Tibial nerve (tissue), 4 donors: Measurements from ENCODE around the gene LGI4. TPM values are rescaled to one million over a fixed set of nuclear protein-coding genes. Genes with fewer than 3 reads are reported as not detected.

Experiments used
- DNase-seq, 2 donors: peaks; one replicate each; pipeline ENCODE4 v3.0.0-alpha.2; 2019; ENCODE audit warnings: low spot score in 2 of 2
- H3K27ac ChIP-seq, 4 donors: fragments of 200-600 bp; sonication (generic) in 3 of 4; one replicate each; pipeline ENCODE4 v1.5.1; 2017 to 2019; ENCODE audit warnings: mild to moderate bottlenecking in 1 of 4
- H3K27me3 ChIP-seq, 2 donors: fragments of 200-600 bp; sonication (generic) in 1 of 2; one replicate each; pipeline versions ENCODE4 v1.5.1 to v1.6.0; 2017 to 2019
- H3K36me3 ChIP-seq, 3 donors: fragments of 200-600 bp; sonication (generic); one replicate each; pipeline ENCODE4 v1.5.1; 2018 to 2019
- H3K4me1 ChIP-seq, 4 donors: fragments of 200-600 bp; sonication (generic) in 3 of 4; one replicate each; pipeline ENCODE4 v1.5.1; 2017 to 2019
- H3K4me3 ChIP-seq, 4 donors: fragments of 200-600 bp; sonication (generic) in 3 of 4; one replicate each; pipeline ENCODE4 v1.5.1; 2017 to 2019; ENCODE audit warnings: mild to moderate bottlenecking in 1 of 4, moderate library complexity in 1 of 4
- H3K9me3 ChIP-seq, 4 donors: fragments of 200-600 bp; sonication (generic) in 3 of 4; one replicate each; pipeline ENCODE4 v1.5.1; 2017 to 2019
- EP300 ChIP-seq, 2 donors: sonication (generic); formaldehyde crosslinking; IDR thresholded peaks; one replicate each; pipeline ENCODE4 v1.6.1; 2017; ENCODE audit warnings: antibody characterized with exemption in 2 of 2, mild to moderate bottlenecking in 1 of 2
- POLR2A ChIP-seq, 2 donors: fragments of 450-650 bp; IDR thresholded peaks; one replicate each; pipeline ENCODE4 v1.6.1; 2017; ENCODE audit warnings: antibody characterized with exemption in 2 of 2, mild to moderate bottlenecking in 2 of 2, moderate library complexity in 2 of 2
- WGBS, 2 donors: methylation state at CpG; one replicate each; pipeline ENCODE4 v1.1.5; 2018; 5-methylcytosine and 5-hydroxymethylcytosine counted together
- total RNA-seq, 4 donors: library from RNA; depleted of rRNA; stranded (reverse); fragments of >200 nt; gene quantifications; one replicate each; pipeline ENCODE4 v1.1.0, GENCODE V29; 2016
- TF ChIP-seq, protein P1 (sequence below), 5 experiments: fragments of 200-600 bp in 3 of 5; fragments of 450-650 bp in 2 of 5; sonication (generic) in 3 of 5; IDR thresholded peaks; one replicate each; pipeline ENCODE4 v1.5.1; 2016 to 2019; ENCODE audit warnings: antibody characterized with exemption in 5 of 5, mild to moderate bottlenecking in 3 of 5, moderate library complexity in 2 of 5

LGI4 gene
- 100 to 1,000 TPM; 207 to 323 (median 302) TPM for total RNA-seq

- H3K4me3 ChIP-seq = peak within 1 kb of the TSS; percentile 40 to 62 (median 50)
- whole genome bisulfite sequencing, 2 donors = 8 to 27% methylated on average over 12 to 15 of the region's 15 CpGs
- no peaks in the 10 kb centered on the region for H3K27me3 ChIP-seq
- peaks cover 0 to 54% (median 26%) of the 10 kb centered on the region in 4 donors for H3K4me1 ChIP-seq
- H3K27ac ChIP-seq = peak within 1 kb of the TSS; percentile 88 to 99 (median 96)
- peaks cover 0 to 21% (median 0%) of the 10 kb centered on the region in 3 donors for H3K36me3 ChIP-seq
- no peaks in the 10 kb centered on the region for H3K9me3 ChIP-seq
- DNase-seq = peak in 1 of 2 donors; percentile 43
- TF ChIP-seq POLR2A (IDR thresholded peaks at IDR 0.05) (no peak), EP300 (IDR thresholded peaks at IDR 0.05) (no peak)
- TF ChIP-seq, protein P1, sequence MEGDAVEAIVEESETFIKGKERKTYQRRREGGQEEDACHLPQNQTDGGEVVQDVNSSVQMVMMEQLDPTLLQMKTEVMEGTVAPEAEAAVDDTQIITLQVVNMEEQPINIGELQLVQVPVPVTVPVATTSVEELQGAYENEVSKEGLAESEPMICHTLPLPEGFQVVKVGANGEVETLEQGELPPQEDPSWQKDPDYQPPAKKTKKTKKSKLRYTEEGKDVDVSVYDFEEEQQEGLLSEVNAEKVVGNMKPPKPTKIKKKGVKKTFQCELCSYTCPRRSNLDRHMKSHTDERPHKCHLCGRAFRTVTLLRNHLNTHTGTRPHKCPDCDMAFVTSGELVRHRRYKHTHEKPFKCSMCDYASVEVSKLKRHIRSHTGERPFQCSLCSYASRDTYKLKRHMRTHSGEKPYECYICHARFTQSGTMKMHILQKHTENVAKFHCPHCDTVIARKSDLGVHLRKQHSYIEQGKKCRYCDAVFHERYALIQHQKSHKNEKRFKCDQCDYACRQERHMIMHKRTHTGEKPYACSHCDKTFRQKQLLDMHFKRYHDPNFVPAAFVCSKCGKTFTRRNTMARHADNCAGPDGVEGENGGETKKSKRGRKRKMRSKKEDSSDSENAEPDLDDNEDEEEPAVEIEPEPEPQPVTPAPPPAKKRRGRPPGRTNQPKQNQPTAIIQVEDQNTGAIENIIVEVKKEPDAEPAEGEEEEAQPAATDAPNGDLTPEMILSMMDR (IDR thresholded peaks at IDR 0.05) = no peak
Observed at GRCh38 chr19:35134601-35135242, at the start of gene LGI4. LGI4 (minus strand) TSS chr19:35135059; CDS start chr19:35134680, 379 bp downstream.

DNA sequence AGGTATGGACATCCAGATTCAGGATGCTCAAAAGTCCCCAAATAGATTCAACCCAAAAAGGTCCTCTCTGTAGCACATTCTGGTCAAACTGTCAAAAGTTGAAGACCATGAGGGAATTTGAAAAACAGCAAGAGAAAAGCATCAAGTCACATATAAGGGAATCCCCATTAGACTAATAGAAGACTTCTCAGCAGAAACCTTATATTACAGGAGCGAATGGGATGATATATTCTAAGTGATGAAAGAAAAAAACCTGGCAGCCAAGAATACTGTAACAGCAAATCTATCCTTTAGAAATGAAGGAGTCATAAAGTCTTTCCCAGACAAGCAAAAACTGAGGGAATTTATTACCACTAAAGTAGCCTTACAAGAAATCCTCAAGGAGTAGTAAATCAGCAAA, 49.4 kb upstream of the LGI4 start:
- TF ChIP-seq, protein P1 (IDR thresholded peaks at IDR 0.05) = no peak
- no peak for TF ChIP-seq POLR2A (IDR thresholded peaks at IDR 0.05)
- TF ChIP-seq EP300 (IDR thresholded peaks at IDR 0.05) = no peak
- Histone ChIP-seq H3K36me3 (no peaks in the 10 kb centered on the region), H3K27ac (no peak overlapping the region), H3K27me3 (no peaks in the 10 kb centered on the region), H3K9me3 (peaks cover 0 to 31% (median 0%) of the 10 kb centered on the region in 4 donors), H3K4me3 (no peak overlapping the region), H3K4me1 (no peaks in the 10 kb centered on the region)
- DNase-seq = no peak
- WGBS, 2 donors = 84 to 93% methylated on average over 1 of the region's 1 CpG

- WGBS, 2 donors = 85 to 89% methylated on average over 1 of the region's 1 CpG
- no peak for TF ChIP-seq POLR2A (IDR thresholded peaks at IDR 0.05)
- TF ChIP-seq, protein P1 (IDR thresholded peaks at IDR 0.05) = no peak
Observed at GRCh38 chr19:35181387-35181786, 46.5 kb upstream of the LGI4 start.

GRCh38 chr19:35179830-35180229, 45.0 kb upstream of the LGI4 start:
- WGBS, 2 donors = 75 to 80% methylated on average over 3 of the region's 3 CpGs
- H3K4me1 ChIP-seq = peaks cover 0 to 3% (median 0%) of the 10 kb centered on the region in 4 donors
- H3K9me3 ChIP-seq = peaks cover 0 to 28% (median 0%) of the 10 kb centered on the region in 4 donors
- H3K36me3 ChIP-seq = no peaks in the 10 kb centered on the region
- no peak overlapping the region for H3K27ac ChIP-seq
- no peak overlapping the region for H3K4me3 ChIP-seq
- H3K27me3 ChIP-seq = no peaks in the 10 kb centered on the region
- no peak for TF ChIP-seq POLR2A (IDR thresholded peaks at IDR 0.05)
- TF ChIP-seq, protein P1 (IDR thresholded peaks at IDR 0.05) = no peak
- no peak for TF ChIP-seq EP300 (IDR thresholded peaks at IDR 0.05)
- DNase-seq = no peak

More at GRCh38 chr19:35181387-35181786, 46.5 kb upstream of the LGI4 start:
- no peaks in the 10 kb centered on the region for H3K27me3 ChIP-seq
- H3K4me1 ChIP-seq = no peaks in the 10 kb centered on the region
- H3K9me3 ChIP-seq = peaks cover 0 to 31% (median 0%) of the 10 kb centered on the region in 4 donors
- no peak overlapping the region for H3K4me3 ChIP-seq
- no peak overlapping the region for H3K27ac ChIP-seq
- DNase-seq = no peak
- H3K36me3 ChIP-seq = no peaks in the 10 kb centered on the region

DNA sequence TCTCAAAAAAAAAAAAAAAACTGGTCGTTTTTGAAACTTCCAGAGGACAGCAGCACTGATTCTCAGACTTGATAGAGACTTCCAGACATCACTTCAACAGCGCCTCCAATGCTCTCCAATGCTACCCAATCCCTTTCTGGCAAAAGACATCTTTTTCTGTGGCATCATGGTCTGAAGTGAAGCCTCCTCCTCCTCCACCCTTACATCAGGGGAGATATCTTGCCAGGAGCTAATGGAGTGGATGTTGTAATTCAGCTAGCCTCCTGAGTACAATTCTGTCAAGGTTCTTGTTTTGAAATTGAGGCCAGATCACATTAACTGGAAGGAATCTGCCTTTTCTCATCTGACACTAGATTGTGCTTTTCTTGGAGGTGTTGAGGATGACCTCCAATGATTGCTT, 43.8 kb upstream of the LGI4 start:
- no peak for TF ChIP-seq POLR2A (IDR thresholded peaks at IDR 0.05)
- TF ChIP-seq EP300 (IDR thresholded peaks at IDR 0.05) = peak in 1 of 2 donors; percentile 65
- TF ChIP-seq, protein P1 (IDR thresholded peaks at IDR 0.05) = no peak
- H3K27ac ChIP-seq = no peak overlapping the region
- no peaks in the 10 kb centered on the region for H3K36me3 ChIP-seq
- H3K4me3 ChIP-seq = no peak overlapping the region
- peaks cover 0 to 17% (median 0%) of the 10 kb centered on the region in 4 donors for H3K9me3 ChIP-seq
- no peaks in the 10 kb centered on the region for H3K27me3 ChIP-seq
- WGBS, 2 donors = 51 to 56% methylated on average over 2 of the region's 2 CpGs
- DNase-seq = peak in 1 of 2 donors; percentile 31
- peaks cover 0 to 3% (median 0%) of the 10 kb centered on the region in 4 donors for H3K4me1 ChIP-seq
